ENCODE data around the gene FALEC.

The FALEC gene

DNA sequence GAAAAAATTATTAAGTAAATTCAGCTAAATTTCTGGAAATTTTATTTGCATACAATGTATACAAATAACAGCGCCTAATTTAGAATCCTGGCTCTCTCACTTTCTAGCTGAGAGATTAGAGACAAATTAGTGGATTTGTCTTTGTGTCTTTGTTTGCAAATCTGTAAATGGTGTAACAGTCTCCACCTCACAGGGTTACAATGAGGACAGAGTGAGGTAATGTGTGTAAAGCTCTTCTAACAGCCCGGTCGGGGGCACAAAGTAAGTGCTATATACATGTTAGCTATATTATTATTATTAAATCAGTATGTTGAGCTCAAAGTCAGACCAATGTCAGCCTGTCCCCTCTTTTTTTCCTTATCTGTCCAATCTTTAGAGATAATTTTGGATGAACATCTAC, 28.7 kb downstream of the FALEC start:
- no peak for DNase-seq (ENCODE audit: low read depth in 3 of 3, low spot score in 1 of 3)

DNA sequence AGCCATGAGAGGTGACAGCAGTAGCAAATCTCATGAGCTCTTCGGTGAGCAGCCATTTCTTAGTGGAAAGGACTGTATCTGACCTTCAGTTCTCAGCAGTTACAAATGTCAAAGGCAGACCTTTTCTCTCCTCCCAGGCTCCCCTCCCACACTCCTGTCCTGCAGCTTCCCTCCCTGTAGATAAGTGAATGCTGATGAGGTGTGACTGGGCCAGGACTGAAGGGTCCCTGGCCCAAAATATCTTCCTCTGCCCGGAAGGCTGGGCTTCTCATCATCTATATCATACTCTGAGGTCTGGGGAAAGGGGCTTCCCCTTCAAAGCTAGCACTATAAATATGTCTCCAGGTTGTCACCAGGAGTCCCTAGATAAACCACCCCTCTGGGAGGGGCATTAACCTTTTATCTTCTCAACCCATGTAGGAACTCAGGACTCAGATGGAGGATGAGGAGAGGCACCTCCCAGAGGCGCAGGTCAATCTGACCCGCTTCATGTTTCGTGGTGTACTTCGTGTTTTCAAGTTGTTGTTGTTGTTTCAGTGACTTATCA, 30.0 kb downstream of the FALEC start:
- DNase-seq (ENCODE audit: low read depth in 3 of 3, low spot score in 1 of 3), result no peak

DNA sequence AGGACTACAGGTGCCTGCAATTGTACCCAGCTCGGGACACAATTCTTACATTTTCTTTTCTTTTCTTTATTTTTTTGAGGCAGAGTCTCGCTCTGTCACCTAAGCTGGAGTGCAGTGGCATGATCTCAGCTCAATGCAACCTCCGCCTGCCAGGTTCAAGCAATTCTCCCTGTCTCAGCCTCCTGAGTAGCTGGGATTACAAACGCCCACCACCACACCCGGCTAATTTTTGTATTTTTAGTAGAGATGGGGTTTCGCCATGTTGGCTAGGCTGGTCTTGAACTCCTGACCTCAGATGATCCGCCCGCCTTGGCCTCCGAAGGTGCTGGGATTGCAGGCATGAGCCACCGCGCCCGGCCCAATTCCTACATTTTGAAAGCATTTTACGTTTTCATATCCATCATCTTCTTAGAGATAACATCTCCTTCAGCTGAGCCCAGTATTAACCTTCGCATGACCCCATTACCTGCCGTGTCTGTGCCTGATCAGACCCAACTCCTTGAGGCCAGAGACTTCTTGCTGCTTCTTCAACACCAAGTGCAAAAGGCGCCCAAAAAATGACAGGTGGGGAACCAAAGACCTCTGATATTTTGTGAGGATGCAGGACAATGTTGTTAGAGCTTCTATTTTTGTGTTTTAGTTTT, 30.9 kb downstream of the FALEC start:
- DNase-seq (ENCODE audit: low read depth in 3 of 3, low spot score in 1 of 3), result no peak

DNA sequence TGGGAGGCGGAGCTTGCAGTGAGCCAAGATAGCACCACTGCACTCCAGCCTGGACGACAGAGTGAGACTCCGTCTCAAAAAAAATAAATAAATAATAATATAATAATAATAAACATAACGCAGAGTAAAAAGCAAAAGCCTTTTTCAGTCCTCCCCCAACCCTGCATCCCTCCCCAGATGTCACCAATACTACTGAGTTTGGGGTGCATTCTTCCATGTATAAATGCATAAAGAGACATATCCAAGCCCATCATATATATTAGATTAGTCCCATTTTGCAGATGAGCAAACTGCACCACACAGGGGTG, 32.7 kb downstream of the FALEC start:
- DNase-seq (ENCODE audit: low read depth in 3 of 3, low spot score in 1 of 3), result no peak

DNA sequence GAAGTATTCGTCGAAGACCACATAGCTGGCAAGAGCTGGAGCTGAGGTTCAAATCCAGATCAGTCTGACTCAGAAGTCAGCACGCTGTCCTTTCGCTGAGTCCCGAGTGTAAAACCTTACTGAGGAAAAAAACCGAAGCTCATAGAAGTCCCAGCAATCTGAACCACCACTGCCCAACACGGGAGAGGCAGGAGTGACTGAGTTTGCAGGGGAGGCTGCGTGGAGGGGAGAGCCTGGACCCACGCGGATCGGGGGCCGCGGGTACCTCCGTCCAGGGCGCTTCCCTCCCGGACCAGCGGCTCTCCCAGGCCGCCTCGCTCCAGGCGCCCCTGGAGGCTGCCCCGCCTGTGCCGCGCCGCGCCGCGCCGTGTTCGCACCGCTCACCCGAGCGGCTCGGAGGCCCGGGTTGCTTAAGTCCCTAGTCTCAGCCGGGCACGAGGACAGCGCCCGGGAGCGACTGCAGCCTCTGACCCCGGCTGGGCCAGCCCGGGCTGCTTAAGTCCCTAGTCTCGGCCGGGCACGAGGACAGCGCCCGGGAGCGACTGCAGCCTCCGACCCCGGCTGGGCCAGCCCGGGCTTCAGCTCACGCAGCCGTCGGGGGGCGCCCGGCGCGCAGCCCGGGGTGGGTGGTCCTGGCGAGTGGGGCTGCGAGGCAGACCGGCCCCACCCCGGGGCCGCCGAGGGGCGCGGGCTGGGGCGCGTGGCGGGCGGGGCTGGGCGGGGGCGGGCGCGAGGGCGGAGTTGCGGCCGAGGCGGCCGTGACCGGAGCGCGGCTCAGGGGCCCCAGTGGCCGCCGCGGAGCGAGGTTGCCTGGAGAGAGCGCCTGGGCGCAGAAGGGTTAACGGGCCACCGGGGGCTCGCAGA, 33.3 kb downstream of the FALEC start, which contains the start of gene ADAMTSL4:
Gene ADAMTSL4 (plus strand): TSS at position 777 of the 864 bp plus-strand sequence. CDS start 2,881 bp downstream, outside the sequence.
- DNase-seq (ENCODE audit: low read depth in 3 of 3, low spot score in 1 of 3), result no peak

DNA sequence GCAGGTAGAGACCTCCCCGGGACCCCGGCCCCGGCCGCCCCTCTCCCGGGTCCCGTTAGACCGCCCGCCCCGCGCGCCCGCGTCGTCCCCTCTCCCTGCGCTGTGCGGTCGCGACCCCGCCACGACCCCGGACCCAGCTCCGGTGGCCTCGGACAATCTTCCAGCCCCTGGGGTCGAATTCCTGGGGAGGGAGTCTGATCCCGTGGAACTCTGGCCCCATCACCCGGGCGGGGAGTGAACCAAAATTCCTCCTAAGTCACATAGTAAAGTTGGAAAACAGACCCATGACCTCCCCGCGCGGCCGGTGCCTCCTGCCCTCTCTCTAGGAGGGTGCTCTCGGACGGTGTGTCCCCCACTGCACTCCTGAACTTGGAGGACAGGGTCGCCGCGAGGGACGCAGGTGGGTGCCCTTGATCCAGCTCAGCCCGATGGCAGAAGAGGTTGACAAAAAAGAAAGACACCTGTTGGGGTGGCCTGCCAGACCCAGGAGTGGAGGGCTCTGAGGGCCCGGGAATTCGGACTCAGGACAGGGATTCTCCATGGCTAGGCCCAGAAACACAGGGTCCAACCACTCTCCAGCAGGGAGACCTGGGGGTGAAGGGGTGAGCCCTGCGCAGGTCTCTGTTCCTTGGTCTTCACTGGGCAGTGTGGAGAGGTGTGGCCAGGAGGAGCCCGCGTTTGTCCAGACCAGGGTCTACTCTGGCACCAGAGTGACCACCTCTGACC, 34.1 kb downstream of the FALEC start:
- DNase-seq (ENCODE audit: low read depth in 3 of 3, low spot score in 1 of 3), result no peak

DNA sequence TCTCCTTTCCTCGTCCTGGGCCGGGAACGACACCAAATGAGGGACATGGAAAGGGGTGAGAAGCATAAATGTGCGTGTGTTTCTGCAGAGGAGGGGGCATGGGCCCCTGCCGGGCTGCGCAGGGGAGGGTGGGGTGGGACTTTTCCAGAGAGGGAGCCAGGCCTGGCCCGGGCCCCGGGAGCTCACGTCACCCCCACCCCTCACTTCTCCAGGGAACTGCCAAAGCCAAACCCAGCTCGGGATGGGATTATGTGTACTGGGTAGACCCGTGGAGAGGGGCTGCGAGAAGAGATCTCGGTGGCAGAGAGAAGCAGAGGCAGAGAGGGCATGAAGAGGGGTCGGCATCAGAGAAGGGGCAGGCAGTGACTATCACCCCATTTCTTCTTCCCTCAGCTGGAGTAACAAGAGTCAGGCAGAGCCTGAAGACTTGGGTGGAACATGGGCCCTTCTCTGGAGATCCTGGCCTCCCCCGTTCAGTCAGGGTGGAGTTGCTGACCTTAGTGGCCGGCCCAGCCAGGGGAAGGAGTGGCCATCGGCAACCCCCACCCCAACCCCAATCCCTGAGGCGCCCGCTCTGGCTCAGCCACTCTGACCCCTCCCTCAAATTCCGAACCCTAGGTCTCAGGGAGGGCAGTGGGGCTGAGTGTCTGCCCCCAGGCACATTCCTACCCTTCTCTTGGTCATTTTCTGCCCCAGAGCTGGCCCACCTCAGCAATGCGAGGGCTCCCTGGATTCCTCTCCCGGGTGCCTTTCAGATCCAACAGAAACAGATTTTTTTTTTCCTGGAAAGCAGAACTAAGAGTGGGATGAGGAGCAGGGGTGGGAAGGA, 34.9 kb downstream of the FALEC start:
- DNase-seq (ENCODE audit: low read depth in 3 of 3, low spot score in 1 of 3), result no peak

DNA sequence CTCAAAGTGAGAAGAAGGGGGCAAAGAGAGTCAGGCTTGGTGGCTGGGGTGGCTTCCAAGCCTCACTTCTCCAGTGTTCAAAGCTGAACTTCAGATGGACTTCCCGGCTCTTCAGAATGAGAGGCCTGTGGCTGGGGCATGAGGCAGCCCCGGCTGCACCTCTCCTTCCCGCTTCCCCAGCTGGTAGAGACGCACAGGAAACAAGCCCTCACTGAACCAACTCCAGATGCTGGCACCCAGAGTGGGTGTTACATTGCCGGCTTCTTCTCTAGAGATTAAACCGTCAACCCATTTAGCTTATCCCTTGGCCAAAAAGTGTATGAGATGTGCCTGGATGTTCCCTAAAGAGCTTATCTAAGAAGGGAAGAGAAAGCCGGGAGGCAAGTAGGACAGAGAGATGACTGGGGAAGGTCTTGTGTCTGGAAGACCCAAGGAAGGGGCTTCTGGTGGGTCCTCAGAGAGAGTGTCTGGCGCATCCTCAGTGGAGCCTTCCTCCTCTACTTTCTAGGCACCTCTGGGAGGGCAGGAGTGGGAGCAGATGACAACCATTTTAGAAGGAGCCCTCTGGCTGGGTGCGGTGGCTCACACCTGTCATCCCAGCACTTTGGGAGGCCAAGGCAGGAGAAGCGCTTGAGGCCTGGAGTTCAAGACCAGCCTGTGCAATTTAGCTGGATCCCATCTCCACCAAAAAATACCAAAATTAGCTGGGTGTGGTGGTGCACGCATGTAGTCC, 35.7 kb downstream of the FALEC start:
- DNase-seq (ENCODE audit: low read depth in 3 of 3, low spot score in 1 of 3), result no peak

DNA sequence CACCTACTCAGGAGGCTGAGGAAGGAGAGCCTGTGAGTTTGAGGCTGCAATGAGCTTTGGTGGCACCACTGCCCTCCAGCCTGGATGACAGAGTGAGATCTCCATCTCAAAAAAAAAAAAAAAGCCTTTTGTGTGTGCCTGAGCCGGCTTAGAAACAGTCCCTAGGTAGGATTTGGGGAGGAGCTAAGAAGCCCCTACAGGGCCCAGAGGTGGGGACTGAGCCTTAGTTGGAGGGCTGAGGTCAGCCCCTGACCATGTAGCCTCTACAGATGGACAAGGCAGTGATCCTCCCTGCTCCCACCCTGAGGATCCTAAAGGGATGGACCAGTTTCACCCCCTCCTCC, 36.2 kb downstream of the FALEC start:
- no peak for DNase-seq (ENCODE audit: low read depth in 3 of 3, low spot score in 1 of 3)

DNA sequence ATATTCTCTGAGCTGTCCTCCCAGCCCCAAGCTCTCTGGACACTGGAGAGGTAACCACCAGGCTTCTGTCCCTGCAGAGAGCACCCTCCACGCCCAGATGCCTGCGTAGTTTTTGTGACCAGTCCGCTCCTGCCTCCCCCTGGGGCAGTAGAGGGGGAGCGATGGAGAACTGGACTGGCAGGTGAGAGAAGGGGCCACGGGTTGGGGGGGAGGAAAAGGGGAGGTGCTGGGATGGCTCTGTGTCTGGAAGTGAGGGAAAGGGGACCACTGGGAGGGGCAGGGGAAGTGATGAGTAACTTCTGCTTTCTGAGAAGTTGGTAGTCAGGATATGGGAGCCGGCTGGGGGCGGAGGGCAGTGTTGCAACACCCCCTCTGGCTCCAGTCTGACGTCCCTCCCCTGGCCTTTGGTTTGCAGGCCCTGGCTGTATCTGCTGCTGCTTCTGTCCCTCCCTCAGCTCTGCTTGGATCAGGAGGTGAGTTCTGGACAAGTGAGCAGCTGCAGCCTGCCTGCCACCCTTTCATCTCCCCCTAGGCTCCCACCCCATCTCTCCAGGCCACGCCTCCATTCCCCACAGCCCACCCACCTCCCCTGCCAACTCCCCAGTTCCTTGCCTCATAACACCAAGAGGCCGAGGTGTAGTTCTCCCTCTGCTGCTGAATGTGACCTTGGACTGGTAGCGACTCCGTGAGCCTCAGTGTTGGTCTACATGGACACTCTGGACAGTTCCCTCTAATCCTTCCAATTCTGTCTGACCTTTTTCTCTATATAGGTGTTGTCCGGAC, 36.8 kb downstream of the FALEC start:
- no peak for DNase-seq (ENCODE audit: low read depth in 3 of 3, low spot score in 1 of 3)

DNA sequence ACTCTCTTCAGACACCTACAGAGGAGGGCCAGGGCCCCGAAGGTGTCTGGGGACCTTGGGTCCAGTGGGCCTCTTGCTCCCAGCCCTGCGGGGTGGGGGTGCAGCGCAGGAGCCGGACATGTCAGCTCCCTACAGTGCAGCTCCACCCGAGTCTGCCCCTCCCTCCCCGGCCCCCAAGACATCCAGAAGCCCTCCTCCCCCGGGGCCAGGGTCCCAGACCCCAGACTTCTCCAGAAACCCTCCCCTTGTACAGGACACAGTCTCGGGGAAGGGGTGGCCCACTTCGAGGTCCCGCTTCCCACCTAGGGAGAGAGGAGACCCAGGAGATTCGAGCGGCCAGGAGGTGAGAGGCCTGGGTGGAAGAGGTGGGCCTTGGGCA, 37.3 kb downstream of the FALEC start:
- no peak for DNase-seq (ENCODE audit: low read depth in 3 of 3, low spot score in 1 of 3)

DNA sequence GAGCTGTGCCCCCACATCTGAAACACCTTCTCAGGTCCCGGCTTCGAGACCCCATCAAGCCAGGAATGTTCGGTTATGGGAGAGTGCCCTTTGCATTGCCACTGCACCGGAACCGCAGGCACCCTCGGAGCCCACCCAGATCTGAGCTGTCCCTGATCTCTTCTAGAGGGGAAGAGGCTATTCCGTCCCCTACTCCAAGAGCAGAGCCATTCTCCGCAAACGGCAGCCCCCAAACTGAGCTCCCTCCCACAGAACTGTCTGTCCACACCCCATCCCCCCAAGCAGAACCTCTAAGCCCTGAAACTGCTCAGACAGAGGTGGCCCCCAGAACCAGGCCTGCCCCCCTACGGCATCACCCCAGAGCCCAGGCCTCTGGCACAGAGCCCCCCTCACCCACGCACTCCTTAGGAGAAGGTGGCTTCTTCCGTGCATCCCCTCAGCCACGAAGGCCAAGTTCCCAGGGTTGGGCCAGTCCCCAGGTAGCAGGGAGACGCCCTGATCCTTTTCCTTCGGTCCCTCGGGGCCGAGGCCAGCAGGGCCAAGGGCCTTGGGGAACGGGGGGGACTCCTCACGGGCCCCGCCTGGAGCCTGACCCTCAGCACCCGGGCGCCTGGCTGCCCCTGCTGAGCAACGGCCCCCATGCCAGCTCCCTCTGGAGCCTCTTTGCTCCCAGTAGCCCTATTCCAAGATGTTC, 38.0 kb downstream of the FALEC start:
- no peak for DNase-seq (ENCODE audit: low read depth in 3 of 3, low spot score in 1 of 3)

DNA sequence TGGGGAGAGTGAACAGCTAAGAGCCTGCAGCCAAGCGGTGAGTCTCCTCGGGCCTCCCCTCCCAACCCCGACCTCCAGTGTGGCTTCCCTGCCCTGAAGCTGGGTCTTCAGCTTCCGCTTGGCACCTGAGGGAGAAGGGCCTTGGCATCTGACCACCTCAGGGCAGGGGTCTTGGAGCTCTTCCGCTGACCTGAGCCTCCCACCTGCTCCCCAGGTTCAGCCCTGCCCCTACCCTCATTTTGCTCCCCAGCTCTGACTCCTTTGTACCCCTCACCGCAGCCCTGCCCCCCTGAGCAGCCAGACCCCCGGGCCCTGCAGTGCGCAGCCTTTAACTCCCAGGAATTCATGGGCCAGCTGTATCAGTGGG, 38.5 kb downstream of the FALEC start:
- no peak for DNase-seq (ENCODE audit: low read depth in 3 of 3, low spot score in 1 of 3)

DNA sequence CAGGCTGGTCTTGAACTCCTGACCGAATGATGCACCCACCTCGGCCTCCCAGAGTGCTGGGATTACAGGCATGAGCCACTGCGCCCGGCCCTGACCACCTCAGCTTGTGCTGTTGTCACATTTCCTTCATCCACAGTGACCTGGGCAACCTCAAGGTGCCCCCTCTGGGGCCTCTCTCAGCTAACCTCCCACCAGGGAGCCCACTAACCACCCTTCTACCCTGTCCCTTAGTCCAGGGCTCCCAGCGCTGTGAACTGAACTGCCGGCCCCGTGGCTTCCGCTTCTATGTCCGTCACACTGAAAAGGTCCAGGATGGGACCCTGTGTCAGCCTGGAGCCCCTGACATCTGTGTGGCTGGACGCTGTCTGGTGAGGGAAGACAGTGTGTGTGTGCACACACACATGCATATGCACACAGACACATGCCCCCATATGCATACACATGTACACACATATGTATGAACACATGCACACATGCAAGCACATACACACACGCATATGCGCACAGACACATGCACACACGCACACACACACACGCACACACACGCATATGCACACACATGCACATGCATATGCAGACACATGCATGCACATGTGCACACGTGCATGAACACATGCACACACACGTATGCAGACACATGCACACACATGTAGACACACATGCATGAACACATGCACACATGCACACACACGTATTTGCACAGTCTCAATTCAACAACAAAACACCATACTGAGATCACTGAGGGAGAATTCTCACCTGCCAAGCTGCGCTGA, 39.8 kb downstream of the FALEC start:
- no peak for DNase-seq (ENCODE audit: low read depth in 3 of 3, low spot score in 1 of 3)

DNA sequence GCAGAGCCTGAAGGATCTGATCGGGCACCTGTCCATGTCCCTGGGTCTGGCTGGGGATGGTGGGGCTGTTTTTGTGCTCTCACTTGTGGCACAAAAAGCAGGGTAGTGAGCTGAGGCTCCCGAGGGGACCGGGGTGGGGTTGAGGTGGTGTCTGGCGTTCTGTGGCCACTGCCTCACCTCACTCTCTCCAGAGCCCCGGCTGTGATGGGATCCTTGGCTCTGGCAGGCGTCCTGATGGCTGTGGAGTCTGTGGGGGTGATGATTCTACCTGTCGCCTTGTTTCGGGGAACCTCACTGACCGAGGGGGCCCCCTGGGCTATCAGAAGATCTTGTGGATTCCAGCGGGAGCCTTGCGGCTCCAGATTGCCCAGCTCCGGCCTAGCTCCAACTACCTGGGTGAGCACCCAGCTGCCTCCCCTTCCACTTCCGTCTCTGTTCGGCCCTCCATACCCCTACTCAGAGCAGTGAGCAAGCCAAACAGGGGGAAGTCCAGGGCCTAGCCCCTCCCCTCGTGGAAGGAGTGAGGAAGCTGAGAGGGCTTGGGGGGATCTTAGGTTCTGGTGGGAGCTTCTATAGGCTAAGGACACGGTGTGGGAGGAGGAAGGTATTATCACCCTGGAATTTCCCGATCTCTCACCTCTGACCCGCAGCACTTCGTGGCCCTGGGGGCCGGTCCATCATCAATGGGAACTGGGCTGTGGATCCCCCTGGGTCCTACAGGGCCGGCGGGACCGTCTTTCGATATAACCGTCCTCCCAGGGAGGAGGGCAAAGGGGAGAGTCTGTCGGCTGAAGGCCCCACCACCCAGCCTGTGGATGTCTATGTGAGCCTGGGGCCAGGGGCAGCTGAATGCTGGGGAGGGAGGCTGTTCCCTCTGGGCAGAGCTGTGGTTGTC, 40.7 kb downstream of the FALEC start:
- DNase-seq (ENCODE audit: low read depth in 3 of 3, low spot score in 1 of 3), result no peak

DNA sequence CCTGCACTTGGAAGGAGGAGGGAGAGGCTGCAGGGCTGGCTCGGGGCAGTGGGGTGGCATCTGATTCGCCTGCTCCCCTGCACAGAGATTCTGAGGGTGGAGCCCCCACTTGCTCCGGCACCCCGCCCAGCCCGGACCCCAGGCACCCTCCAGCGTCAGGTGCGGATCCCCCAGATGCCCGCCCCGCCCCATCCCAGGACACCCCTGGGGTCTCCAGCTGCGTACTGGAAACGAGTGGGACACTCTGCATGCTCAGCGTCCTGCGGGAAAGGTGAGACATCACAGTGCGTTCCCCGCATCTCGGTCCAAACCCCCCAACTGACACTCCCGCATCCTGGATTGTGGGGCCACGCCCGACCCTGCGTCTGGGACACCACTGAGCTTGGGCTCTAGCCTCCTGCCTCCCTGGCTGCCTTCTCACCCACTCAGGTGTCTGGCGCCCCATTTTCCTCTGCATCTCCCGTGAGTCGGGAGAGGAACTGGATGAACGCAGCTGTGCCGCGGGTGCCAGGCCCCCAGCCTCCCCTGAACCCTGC, 41.6 kb downstream of the FALEC start:
- no peak for DNase-seq (ENCODE audit: low read depth in 3 of 3, low spot score in 1 of 3)

DNA sequence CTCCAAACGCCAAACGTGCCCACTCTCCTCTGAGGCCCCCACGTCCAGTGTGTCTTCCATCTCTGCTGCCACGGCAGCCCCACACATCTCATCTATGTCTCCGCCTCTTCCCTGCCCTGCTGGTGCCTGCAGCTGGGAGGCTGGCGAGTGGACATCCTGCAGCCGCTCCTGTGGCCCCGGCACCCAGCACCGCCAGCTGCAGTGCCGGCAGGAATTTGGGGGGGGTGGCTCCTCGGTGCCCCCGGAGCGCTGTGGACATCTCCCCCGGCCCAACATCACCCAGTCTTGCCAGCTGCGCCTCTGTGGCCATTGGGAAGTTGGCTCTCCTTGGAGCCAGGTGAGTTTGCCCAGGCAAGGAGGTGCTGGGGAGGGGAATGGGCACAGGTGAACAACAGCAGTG, 42.3 kb downstream of the FALEC start:
- no peak for DNase-seq (ENCODE audit: low read depth in 3 of 3, low spot score in 1 of 3)

All from stimulated activated CD4-positive, alpha-beta T cell treated with anti-CD3 and anti-CD28 coated beads, TNF-alpha, amount 100 ng/mL, for 1 hour (primary cell).